HEK293T (cell line): ENCODE data around the gene SLC7A14.

Source experiments
- CTCF ChIA-PET: fragments of 350-600 bp; formaldehyde crosslinking; extraction: SDS; loops from one replicate; lab custom pipeline; 2021; ENCODE audit warnings: antibody characterized with exemption, inconsistent platforms; lab: Yijun Ruan, JAX
- POLR2A ChIA-PET: fragments of 350-600 bp; formaldehyde crosslinking; extraction: SDS; loops from one replicate; lab custom pipeline; 2020; ENCODE audit warnings: antibody characterized with exemption, inconsistent platforms; lab: Yijun Ruan, JAX
- DNase-seq: peaks from one replicate; pipeline ENCODE4 v3.0.0; 2012; ENCODE audit warnings: mixed read lengths; ENCODE audit errors: extremely low spot score
- ARNT ChIP-seq: fragments of 450-650 bp; IDR thresholded peaks from 2 replicates; pipeline ENCODE4 v1.6.1; 2017; ENCODE audit warnings: mild to moderate bottlenecking
- BHLHE40 ChIP-seq: fragments of 450-650 bp; IDR thresholded peaks from 2 replicates; pipeline ENCODE4 v1.6.1; 2016; ENCODE audit warnings: mild to moderate bottlenecking, moderate library complexity, borderline replicate concordance
- CTBP1 ChIP-seq: fragments of 450-650 bp; IDR thresholded peaks from 2 replicates; pipeline ENCODE4 v1.6.1; 2016; ENCODE audit warnings: borderline replicate concordance
- ELF4 ChIP-seq: fragments of 450-650 bp; IDR thresholded peaks from 2 replicates; pipeline ENCODE4 v1.6.1; 2017; ENCODE audit warnings: antibody characterized with exemption
- FOXA1 ChIP-seq: fragments of 450-650 bp; IDR thresholded peaks from 2 replicates; pipeline ENCODE4 v1.6.1; 2016; ENCODE audit warnings: mild to moderate bottlenecking
- FOXK2 ChIP-seq: fragments of 450-650 bp; IDR thresholded peaks from 2 replicates; pipeline ENCODE4 v1.6.1; 2016; ENCODE audit warnings: mild to moderate bottlenecking
- FOXM1 ChIP-seq: fragments of 450-650 bp; IDR thresholded peaks from 2 replicates; pipeline ENCODE4 v1.6.1; 2017; ENCODE audit warnings: mild to moderate bottlenecking, borderline replicate concordance
- HDGF ChIP-seq: fragments of 450-650 bp; IDR thresholded peaks from 2 replicates; pipeline ENCODE4 v1.6.1; 2017; ENCODE audit warnings: antibody characterized with exemption, borderline replicate concordance
- L3MBTL2 ChIP-seq: fragments of 450-650 bp; conservative IDR thresholded peaks from 2 replicates; pipeline ENCODE4 v1.6.1; 2016; ENCODE audit warnings: mild to moderate bottlenecking
- LEF1 ChIP-seq: fragments of 450-650 bp; IDR thresholded peaks from 2 replicates; pipeline ENCODE4 v1.6.1; 2017; ENCODE audit warnings: mild to moderate bottlenecking, borderline replicate concordance
- NFRKB ChIP-seq: fragments of 450-650 bp; IDR thresholded peaks from 2 replicates; pipeline ENCODE4 v1.6.1; 2016; ENCODE audit warnings: mild to moderate bottlenecking, moderate library complexity
- PKNOX1 ChIP-seq: fragments of 450-650 bp; IDR thresholded peaks from 2 replicates; pipeline ENCODE4 v1.6.1; 2016
- SP1 ChIP-seq: fragments of 450-650 bp; IDR thresholded peaks from 2 replicates; pipeline ENCODE4 v1.6.1; 2017
- SUZ12 ChIP-seq: fragments of 450-650 bp; IDR thresholded peaks from 2 replicates; pipeline ENCODE4 v1.6.1; 2016; ENCODE audit warnings: mild to moderate bottlenecking
- TARDBP ChIP-seq: fragments of 450-650 bp; IDR thresholded peaks from 2 replicates; pipeline ENCODE4 v1.6.1; 2016
- ZNF384 ChIP-seq: fragments of 450-650 bp; IDR thresholded peaks from 2 replicates; pipeline ENCODE4 v1.6.1; 2016

SLC7A14 gene

GRCh38 chr3:170473358-170473757 lies 112.5 kb downstream of the SLC7A14 start:
- TF ChIP-seq NFRKB (no peak), TARDBP (no peak), CTBP1 (no peak), HDGF (no peak), BHLHE40 (no peak), FOXK2 (no peak), FOXA1 (no peak), FOXM1 (no peak), ELF4 (no peak), SP1 (no peak), ZNF384 (no peak), PKNOX1 (no peak), L3MBTL2 (no peak), ARNT (no peak), SUZ12 (no peak)
- no peak for DNase-seq
- CTCF ChIA-PET, result no interaction called here
- POLR2A ChIA-PET, result no interaction called here

GRCh38 chr3:170471149-170471548 lies 114.7 kb downstream of the SLC7A14 start:
- DNase-seq, result no peak
- CTCF ChIA-PET, result no interaction called here
- POLR2A ChIA-PET, result no interaction called here
- TF ChIP-seq FOXM1 (no peak), ARNT (no peak), HDGF (no peak), NFRKB (no peak), SUZ12 (no peak), TARDBP (no peak), CTBP1 (no peak), L3MBTL2 (no peak), FOXA1 (no peak), ELF4 (no peak), FOXK2 (no peak), BHLHE40 (no peak), SP1 (no peak), PKNOX1 (no peak), LEF1 (no peak)

GRCh38 chr3:170470063-170471016 lies 115.5 kb downstream of the SLC7A14 start:
- CTCF ChIA-PET, result no interaction called here
- TF ChIP-seq L3MBTL2 (0 out of 2 replicates have a peak, but pooled peaks have one; percentile 23), FOXA1 (no peak), CTBP1 (no peak), FOXK2 (no peak), SP1 (no peak), BHLHE40 (no peak), ARNT (no peak)
- DNase-seq, result no peak
- POLR2A ChIA-PET, result no interaction called here

DNA sequence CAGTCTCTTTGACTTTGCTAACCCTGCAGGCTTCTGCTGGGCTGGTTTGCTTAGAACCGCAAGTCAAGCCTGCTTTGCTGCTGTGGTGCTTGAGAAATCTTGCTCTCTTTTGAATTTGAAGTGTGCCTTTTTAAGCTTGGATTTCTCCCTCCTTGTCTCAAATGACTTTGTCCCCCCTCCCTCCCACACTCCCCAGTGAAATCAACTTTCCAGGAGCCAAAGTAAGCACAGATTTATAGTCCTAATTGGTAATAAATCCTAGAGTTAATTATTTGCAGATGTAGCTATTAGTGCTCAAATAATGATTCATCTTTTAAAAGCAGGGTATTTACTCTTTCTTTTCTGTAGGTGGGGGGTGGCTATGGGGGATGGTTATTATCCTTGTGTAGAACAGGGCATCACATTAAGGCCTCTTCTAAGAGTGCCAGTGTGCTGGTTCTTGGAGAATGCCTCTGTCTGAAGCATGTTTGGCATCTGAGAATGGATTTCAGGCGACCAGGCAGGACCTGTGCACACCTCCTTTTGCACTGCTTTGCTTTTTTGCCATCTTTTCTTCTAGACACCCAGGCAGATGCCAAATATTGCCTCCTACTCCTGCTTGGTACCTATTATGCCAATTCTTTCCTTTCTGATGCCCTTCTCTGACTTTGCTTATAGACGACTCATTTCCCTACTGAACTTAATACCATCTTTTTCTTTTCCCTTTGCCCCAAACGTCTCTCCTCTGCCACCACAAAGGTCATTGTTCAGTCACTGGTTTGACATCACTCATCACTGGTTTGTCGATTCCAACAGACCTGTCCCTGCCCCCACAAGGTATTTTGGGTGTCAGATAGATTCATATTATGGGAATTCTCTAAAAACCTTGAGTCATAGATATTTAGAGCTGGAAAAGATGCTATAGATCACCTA lies 116.5 kb downstream of the SLC7A14 start:
- TF ChIP-seq FOXM1, result no peak
- TF ChIP-seq NFRKB, result no peak
- TF ChIP-seq ARNT, result no peak
- no peak for TF ChIP-seq LEF1
- POLR2A ChIA-PET, result no interaction called here
- CTCF ChIA-PET, result interaction anchor here (0.6 kb wide), 1 partner anchor 17 kb away, joined by 3 read pairs; no protein-coding TSS in a partner anchor
- no peak for DNase-seq

- CTCF ChIA-PET, result no interaction called here
- DNase-seq, result no peak
- TF ChIP-seq CTBP1 (no peak), SP1 (no peak), TARDBP (no peak), NFRKB (no peak), BHLHE40 (no peak), FOXA1 (no peak), PKNOX1 (no peak), ELF4 (no peak), SUZ12 (no peak), FOXM1 (no peak), LEF1 (no peak), L3MBTL2 (no peak), ZNF384 (no peak), HDGF (no peak), FOXK2 (no peak), ARNT (no peak)
- POLR2A ChIA-PET, result no interaction called here
Observed at GRCh38 chr3:170467571-170468147, 118.2 kb downstream of the SLC7A14 start.
